ENCODE measurements around the gene NEU4.

- no peak for TF ChIP-seq CTCF (IDR thresholded peaks at IDR 0.05)
- TF ChIP-seq POLR2A (IDR thresholded peaks at IDR 0.05), result no peak
Observed at GRCh38 chr2:241863536-241863954, 54.6 kb downstream of the NEU4 start.
